ENCODE measurements around the gene SESTD1.

GRCh38 chr2:179107737-179108136, 156.9 kb downstream of the SESTD1 start:
- no peak for TF ChIP-seq POLR2AphosphoS5 (IDR thresholded peaks at IDR 0.05)
- no peak for TF ChIP-seq CTCF (IDR thresholded peaks at IDR 0.05)

Data from prostate gland (tissue), 2 donors.